Measurements from ENCODE around the gene NUDT8.

Gene NUDT8

DNA sequence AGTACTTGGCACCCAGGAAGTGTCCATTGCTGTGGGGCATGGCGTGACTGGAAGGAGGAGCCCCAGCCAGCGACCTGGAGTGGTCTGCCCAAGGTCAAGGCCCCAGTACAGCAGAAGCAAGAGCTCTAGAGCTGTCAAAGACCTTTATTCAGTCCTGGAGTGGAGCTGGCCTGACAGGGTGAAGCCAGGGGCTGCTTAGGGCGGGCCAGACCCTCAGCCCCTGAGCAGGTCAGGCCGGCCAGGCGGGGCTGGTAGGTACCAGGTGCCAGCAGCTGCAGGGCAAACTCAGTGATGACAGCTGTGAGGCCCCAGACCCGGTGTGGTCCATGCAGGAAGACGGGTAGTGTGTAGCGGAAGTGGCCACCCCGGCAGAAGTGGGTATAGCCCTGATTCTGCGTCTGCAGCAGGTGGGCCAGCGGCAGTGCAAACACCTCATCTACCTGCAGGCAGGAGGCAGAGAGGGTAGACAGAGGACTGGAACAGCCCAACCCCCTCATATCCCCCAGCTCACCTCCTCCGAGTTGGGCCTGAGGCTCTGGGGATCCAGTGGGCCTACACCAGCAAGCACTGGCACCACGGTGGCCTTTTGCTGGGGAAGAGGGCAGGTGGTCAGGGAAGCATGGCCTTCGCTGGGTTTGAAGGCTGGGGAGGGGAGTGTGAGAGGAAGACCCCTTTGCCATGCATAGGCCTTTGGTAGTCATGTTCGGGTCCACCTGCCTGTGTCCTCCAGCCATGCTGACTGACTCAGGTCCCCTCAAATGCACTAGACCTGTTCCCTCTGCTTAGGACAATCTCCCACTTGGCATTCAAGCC is 1.7 kb downstream of the NUDT8 start:
- ATAC-seq = no peak
- no peak for TF ChIP-seq ESRRG (CRISPR knock-in tag; IDR thresholded peaks at IDR 0.05)
- TF ChIP-seq, protein P1, sequence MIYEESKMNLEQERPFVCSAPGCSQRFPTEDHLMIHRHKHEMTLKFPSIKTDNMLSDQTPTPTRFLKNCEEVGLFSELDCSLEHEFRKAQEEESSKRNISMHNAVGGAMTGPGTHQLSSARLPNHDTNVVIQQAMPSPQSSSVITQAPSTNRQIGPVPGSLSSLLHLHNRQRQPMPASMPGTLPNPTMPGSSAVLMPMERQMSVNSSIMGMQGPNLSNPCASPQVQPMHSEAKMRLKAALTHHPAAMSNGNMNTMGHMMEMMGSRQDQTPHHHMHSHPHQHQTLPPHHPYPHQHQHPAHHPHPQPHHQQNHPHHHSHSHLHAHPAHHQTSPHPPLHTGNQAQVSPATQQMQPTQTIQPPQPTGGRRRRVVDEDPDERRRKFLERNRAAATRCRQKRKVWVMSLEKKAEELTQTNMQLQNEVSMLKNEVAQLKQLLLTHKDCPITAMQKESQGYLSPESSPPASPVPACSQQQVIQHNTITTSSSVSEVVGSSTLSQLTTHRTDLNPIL (CRISPR knock-in tag; IDR thresholded peaks at IDR 0.05; ENCODE audit: low read depth) = no peak
- TF ChIP-seq, protein P2, sequence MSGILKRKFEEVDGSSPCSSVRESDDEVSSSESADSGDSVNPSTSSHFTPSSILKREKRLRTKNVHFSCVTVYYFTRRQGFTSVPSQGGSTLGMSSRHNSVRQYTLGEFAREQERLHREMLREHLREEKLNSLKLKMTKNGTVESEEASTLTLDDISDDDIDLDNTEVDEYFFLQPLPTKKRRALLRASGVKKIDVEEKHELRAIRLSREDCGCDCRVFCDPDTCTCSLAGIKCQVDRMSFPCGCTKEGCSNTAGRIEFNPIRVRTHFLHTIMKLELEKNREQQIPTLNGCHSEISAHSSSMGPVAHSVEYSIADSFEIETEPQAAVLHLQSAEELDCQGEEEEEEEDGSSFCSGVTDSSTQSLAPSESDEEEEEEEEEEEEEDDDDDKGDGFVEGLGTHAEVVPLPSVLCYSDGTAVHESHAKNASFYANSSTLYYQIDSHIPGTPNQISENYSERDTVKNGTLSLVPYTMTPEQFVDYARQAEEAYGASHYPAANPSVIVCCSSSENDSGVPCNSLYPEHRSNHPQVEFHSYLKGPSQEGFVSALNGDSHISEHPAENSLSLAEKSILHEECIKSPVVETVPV (CRISPR knock-in tag; IDR thresholded peaks at IDR 0.05) = no peak
- no peak for TF ChIP-seq BACH2 (CRISPR knock-in tag; IDR thresholded peaks at IDR 0.05; ENCODE audit: borderline replicate concordance)
- TF ChIP-seq CSDC2 (CRISPR knock-in tag; IDR thresholded peaks at IDR 0.05) = no peak
- no peak for TF ChIP-seq ZNF565 (CRISPR knock-in tag; conservative IDR thresholded peaks at IDR 0.05; ENCODE audit: low read depth)
- TF ChIP-seq ZFP30 (CRISPR knock-in tag; IDR thresholded peaks at IDR 0.05) = no peak
- TF ChIP-seq, protein P3, sequence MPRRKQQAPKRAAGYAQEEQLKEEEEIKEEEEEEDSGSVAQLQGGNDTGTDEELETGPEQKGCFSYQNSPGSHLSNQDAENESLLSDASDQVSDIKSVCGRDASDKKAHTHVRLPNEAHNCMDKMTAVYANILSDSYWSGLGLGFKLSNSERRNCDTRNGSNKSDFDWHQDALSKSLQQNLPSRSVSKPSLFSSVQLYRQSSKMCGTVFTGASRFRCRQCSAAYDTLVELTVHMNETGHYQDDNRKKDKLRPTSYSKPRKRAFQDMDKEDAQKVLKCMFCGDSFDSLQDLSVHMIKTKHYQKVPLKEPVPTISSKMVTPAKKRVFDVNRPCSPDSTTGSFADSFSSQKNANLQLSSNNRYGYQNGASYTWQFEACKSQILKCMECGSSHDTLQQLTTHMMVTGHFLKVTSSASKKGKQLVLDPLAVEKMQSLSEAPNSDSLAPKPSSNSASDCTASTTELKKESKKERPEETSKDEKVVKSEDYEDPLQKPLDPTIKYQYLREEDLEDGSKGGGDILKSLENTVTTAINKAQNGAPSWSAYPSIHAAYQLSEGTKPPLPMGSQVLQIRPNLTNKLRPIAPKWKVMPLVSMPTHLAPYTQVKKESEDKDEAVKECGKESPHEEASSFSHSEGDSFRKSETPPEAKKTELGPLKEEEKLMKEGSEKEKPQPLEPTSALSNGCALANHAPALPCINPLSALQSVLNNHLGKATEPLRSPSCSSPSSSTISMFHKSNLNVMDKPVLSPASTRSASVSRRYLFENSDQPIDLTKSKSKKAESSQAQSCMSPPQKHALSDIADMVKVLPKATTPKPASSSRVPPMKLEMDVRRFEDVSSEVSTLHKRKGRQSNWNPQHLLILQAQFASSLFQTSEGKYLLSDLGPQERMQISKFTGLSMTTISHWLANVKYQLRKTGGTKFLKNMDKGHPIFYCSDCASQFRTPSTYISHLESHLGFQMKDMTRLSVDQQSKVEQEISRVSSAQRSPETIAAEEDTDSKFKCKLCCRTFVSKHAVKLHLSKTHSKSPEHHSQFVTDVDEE (CRISPR knock-in tag; IDR thresholded peaks at IDR 0.05) = no peak
- TF ChIP-seq ZC3H10 (CRISPR knock-in tag; IDR thresholded peaks at IDR 0.05) = no peak
- no peak for TF ChIP-seq OSR1 (CRISPR knock-in tag; IDR thresholded peaks at IDR 0.05)
- no peak for TF ChIP-seq ISL1 (CRISPR knock-in tag; IDR thresholded peaks at IDR 0.05)
- TF ChIP-seq SNAI2 (CRISPR knock-in tag; IDR thresholded peaks at IDR 0.05) = no peak
- TF ChIP-seq PPARA (CRISPR knock-in tag; IDR thresholded peaks at IDR 0.05; ENCODE audit: borderline replicate concordance) = no peak
- no peak for TF ChIP-seq ZNF70 (CRISPR knock-in tag; IDR thresholded peaks at IDR 0.05)
- TF ChIP-seq ZNF8 (CRISPR knock-in tag; IDR thresholded peaks at IDR 0.05) = no peak
- no peak for TF ChIP-seq PATZ1 (CRISPR knock-in tag; IDR thresholded peaks at IDR 0.05; ENCODE audit: borderline replicate concordance)
- TF ChIP-seq TOX (CRISPR knock-in tag; IDR thresholded peaks at IDR 0.05; ENCODE audit: borderline replicate concordance) = no peak
- TF ChIP-seq RARB (CRISPR knock-in tag; IDR thresholded peaks at IDR 0.05) = no peak
- no peak for TF ChIP-seq ARNTL (CRISPR knock-in tag; IDR thresholded peaks at IDR 0.05; ENCODE audit: borderline replicate concordance, low read depth)
- no peak for TF ChIP-seq GLIS3 (CRISPR knock-in tag; IDR thresholded peaks at IDR 0.05)

GRCh38 chr11:67627441-67627811 is 2.3 kb downstream of the NUDT8 start:
- no peak for ATAC-seq
- TF ChIP-seq SNAI2 (CRISPR knock-in tag; IDR thresholded peaks at IDR 0.05) (no peak), OSR1 (CRISPR knock-in tag; IDR thresholded peaks at IDR 0.05) (no peak), ZFP3 (CRISPR knock-in tag; IDR thresholded peaks at IDR 0.05) (no peak), CSDC2 (CRISPR knock-in tag; IDR thresholded peaks at IDR 0.05) (no peak), ISL1 (CRISPR knock-in tag; IDR thresholded peaks at IDR 0.05) (no peak), GLIS3 (CRISPR knock-in tag; IDR thresholded peaks at IDR 0.05) (no peak), PATZ1 (CRISPR knock-in tag; IDR thresholded peaks at IDR 0.05; ENCODE audit: borderline replicate concordance) (no peak), ZNF8 (CRISPR knock-in tag; IDR thresholded peaks at IDR 0.05) (no peak), TOX (CRISPR knock-in tag; IDR thresholded peaks at IDR 0.05; ENCODE audit: borderline replicate concordance) (no peak), ZNF565 (CRISPR knock-in tag; conservative IDR thresholded peaks at IDR 0.05; ENCODE audit: low read depth) (no peak), PPARA (CRISPR knock-in tag; IDR thresholded peaks at IDR 0.05; ENCODE audit: borderline replicate concordance) (no peak), POU6F1 (CRISPR knock-in tag; IDR thresholded peaks at IDR 0.05; ENCODE audit: borderline replicate concordance, low read depth) (no peak), RARB (CRISPR knock-in tag; IDR thresholded peaks at IDR 0.05) (no peak), ARNTL (CRISPR knock-in tag; IDR thresholded peaks at IDR 0.05; ENCODE audit: borderline replicate concordance, low read depth) (no peak)
- TF ChIP-seq, protein P3 (CRISPR knock-in tag; IDR thresholded peaks at IDR 0.05) = no peak
- TF ChIP-seq, protein P2 (CRISPR knock-in tag; IDR thresholded peaks at IDR 0.05) = no peak

Data from SK-N-SH treated with all-trans-retinoic acid at 6 μM for 48 hours (cell line).